ENCODE measurements around the gene HGFAC. TPM values are rescaled to one million over a fixed set of nuclear protein-coding genes. Genes with fewer than 3 reads are reported as not detected.

The HGFAC gene
- polyA plus RNA-seq, 1 donor from 2014 or later, result 16.2 TPM

- no peaks in the 10 kb centered on the region for H3K27me3 ChIP-seq (ENCODE audit: insufficient read depth, low read depth, low read length)
- H4K20me1 ChIP-seq (ENCODE audit: insufficient read depth), result no peaks in the 10 kb centered on the region
- no peaks in the 10 kb centered on the region for H3K36me3 ChIP-seq (ENCODE audit: insufficient read depth, low read length)
- no peak within 1 kb of the TSS for H3K4me2 ChIP-seq (ENCODE audit: low read length)
- H3K9ac ChIP-seq (ENCODE audit: low read length), result no peak within 1 kb of the TSS
- no peaks in the 10 kb centered on the region for H3K9me3 ChIP-seq (ENCODE audit: low read length)
- no peak within 1 kb of the TSS for H2AFZ ChIP-seq (ENCODE audit: low read depth, low read length)
- H3K79me2 ChIP-seq (replicated peaks; ENCODE audit: insufficient read depth, low read length), result no peaks in the 10 kb centered on the region
- H3F3A ChIP-seq (ENCODE audit: insufficient read depth, low read length, poor library complexity, severe bottlenecking), result no peaks in the 10 kb centered on the region
- no peak within 1 kb of the TSS for H3K27ac ChIP-seq (ENCODE audit: low read length)
- no peaks in the 10 kb centered on the region for H3K9me2 ChIP-seq (ENCODE audit: insufficient read depth, low read length)
- TF ChIP-seq EP300 (conservative IDR thresholded peaks at IDR 0.05; ENCODE audit: poor library complexity, severe bottlenecking) (no peak), MXI1 (conservative IDR thresholded peaks at IDR 0.05; ENCODE audit: poor library complexity, severe bottlenecking) (no peak), RAD21 (conservative IDR thresholded peaks at IDR 0.05) (no peak), POLR2AphosphoS5 (IDR thresholded peaks at IDR 0.05) (no peak), SMC3 (conservative IDR thresholded peaks at IDR 0.05; ENCODE audit: poor library complexity) (no peak), TAF1 (IDR thresholded peaks at IDR 0.05; ENCODE audit: low read depth) (no peak), EZH2 (IDR thresholded peaks at IDR 0.05; ENCODE audit: borderline replicate concordance, insufficient read depth, low read length, poor library complexity, severe bottlenecking) (no peak)
- H3K4me3 ChIP-seq (ENCODE audit: low read length), result no peak within 1 kb of the TSS
These were observed 21.1 kb downstream of the HGFAC start, which contains the start of gene DOK7 for GRCh38 chr4:3462790-3463415. Gene DOK7 (plus strand): TSS chr4:3463306. CDS start chr4:3463376, 70 bp downstream.

GRCh38 chr4:3463556-3464348 lies 22.0 kb downstream of the HGFAC start:
- Histone ChIP-seq H3K27ac (ENCODE audit: low read length) (no peak overlapping the region), H3K9ac (ENCODE audit: low read length) (no peak overlapping the region), H3K36me3 (ENCODE audit: insufficient read depth, low read length) (no peaks in the 10 kb centered on the region), H3K4me2 (ENCODE audit: low read length) (no peak overlapping the region), H3K9me3 (ENCODE audit: low read length) (no peaks in the 10 kb centered on the region), H3K4me3 (ENCODE audit: low read length) (no peak overlapping the region), H3K27me3 (ENCODE audit: insufficient read depth, low read depth, low read length) (no peaks in the 10 kb centered on the region), H3F3A (ENCODE audit: insufficient read depth, low read length, poor library complexity, severe bottlenecking) (no peaks in the 10 kb centered on the region), H2AFZ (ENCODE audit: low read depth, low read length) (no peak overlapping the region), H4K20me1 (ENCODE audit: insufficient read depth) (no peaks in the 10 kb centered on the region), H3K9me2 (ENCODE audit: insufficient read depth, low read length) (no peaks in the 10 kb centered on the region), H3K79me2 (replicated peaks; ENCODE audit: insufficient read depth, low read length) (no peaks in the 10 kb centered on the region)
- TF ChIP-seq EP300 (conservative IDR thresholded peaks at IDR 0.05; ENCODE audit: poor library complexity, severe bottlenecking) (no peak), CTCF (IDR thresholded peaks at IDR 0.05; ENCODE audit: poor library complexity, severe bottlenecking) (no peak), REST (IDR thresholded peaks at IDR 0.05; ENCODE audit: borderline replicate concordance) (no peak), EZH2 (IDR thresholded peaks at IDR 0.05; ENCODE audit: borderline replicate concordance, insufficient read depth, low read length, poor library complexity, severe bottlenecking) (no peak), MXI1 (conservative IDR thresholded peaks at IDR 0.05; ENCODE audit: poor library complexity, severe bottlenecking) (no peak), POLR2AphosphoS5 (IDR thresholded peaks at IDR 0.05) (no peak), SMC3 (conservative IDR thresholded peaks at IDR 0.05; ENCODE audit: poor library complexity) (no peak), RAD21 (conservative IDR thresholded peaks at IDR 0.05) (no peak)

Measured in neural cell (in vitro differentiated cells).